ENCODE results near the gene MRC1. TPM values are rescaled to one million over a fixed set of nuclear protein-coding genes. Genes with fewer than 3 reads are reported as not detected.

Gene MRC1
- total and polyA plus RNA-seq, 2 of the 13 experiments (the other 11 are each of a cell fraction or from before 2014, with no cell fraction given) = not detected

DNA sequence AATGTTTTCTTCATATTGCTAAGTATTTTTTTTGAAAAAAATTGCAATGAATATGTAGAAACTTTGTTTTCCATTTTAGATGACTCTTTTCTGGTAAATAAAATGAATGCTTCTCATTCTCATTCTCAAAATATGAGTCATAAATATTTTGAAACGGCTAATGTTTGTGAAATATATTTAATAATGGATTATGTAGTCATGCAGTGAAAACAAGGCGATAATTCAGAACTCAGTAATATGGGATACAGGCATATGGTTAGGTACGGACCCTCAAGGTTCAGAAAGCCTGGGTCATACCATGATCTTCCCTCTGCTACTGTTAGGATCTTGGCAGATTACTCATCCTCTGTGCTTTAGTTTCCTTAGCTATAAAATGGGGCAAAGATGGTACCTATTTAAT is 96.3 kb downstream of the MRC1 start:
- Histone ChIP-seq H3K4me2 (ENCODE audit: low read depth, low read length) (no peak overlapping the region), H3K9ac (ENCODE audit: insufficient read depth, low read depth, low read length) (no peak overlapping the region), H3K36me3 (replicated peaks in 1 of 2; ENCODE audit: control insufficient read depth in 1 of 2, insufficient read depth in 2 of 2, low read length in 2 of 2) (no peaks in the 10 kb centered on the region), H3K27me3 (ENCODE audit: control insufficient read depth in 1 of 2, insufficient read depth in 2 of 2, low read length in 2 of 2) (peaks cover 0 to 7% of the 10 kb centered on the region in 2 experiments; a peak in 1 of 5 replicates), H2AFZ (ENCODE audit: low read length) (no peak overlapping the region), H3K9me3 (ENCODE audit: low read length) (no peaks in the 10 kb centered on the region), H3K4me3 (replicated peaks in 1 of 3; ENCODE audit: insufficient read depth in 1 of 3, low read depth in 2 of 3, low read length in 3 of 3) (no peak overlapping the region), H4K20me1 (ENCODE audit: insufficient read depth, low read length) (0 out of 2 replicates have a peak, but pooled peaks cover 2% of the 10 kb centered on the region), H3K79me2 (ENCODE audit: insufficient read depth, low read length) (no peaks in the 10 kb centered on the region), H3K27ac (ENCODE audit: extremely low read length, insufficient read depth, low read length) (no peak overlapping the region), H3K4me1 (ENCODE audit: insufficient read depth, low read length) (no peaks in the 10 kb centered on the region)
- WGBS (ENCODE audit: low lambda C conversion rate) = 18% methylated on average over 3 of the region's 3 CpGs
- intact Hi-C loops (cut with micrococcal nuclease; ENCODE audit: unreplicated experiment) = no loop called here
- BruUV-seq (replicated peaks) = no TSS peak
- TF ChIP-seq KMT2B (CRISPR knock-in tag; IDR thresholded peaks at IDR 0.05) (no peak), ZSCAN21 (CRISPR knock-in tag; IDR thresholded peaks at IDR 0.05; ENCODE audit: borderline replicate concordance) (no peak), NCOA2 (CRISPR knock-in tag; IDR thresholded peaks at IDR 0.05) (no peak), HES4 (CRISPR knock-in tag; IDR thresholded peaks at IDR 0.05; ENCODE audit: borderline replicate concordance) (no peak)
- TF ChIP-seq, protein P1, sequence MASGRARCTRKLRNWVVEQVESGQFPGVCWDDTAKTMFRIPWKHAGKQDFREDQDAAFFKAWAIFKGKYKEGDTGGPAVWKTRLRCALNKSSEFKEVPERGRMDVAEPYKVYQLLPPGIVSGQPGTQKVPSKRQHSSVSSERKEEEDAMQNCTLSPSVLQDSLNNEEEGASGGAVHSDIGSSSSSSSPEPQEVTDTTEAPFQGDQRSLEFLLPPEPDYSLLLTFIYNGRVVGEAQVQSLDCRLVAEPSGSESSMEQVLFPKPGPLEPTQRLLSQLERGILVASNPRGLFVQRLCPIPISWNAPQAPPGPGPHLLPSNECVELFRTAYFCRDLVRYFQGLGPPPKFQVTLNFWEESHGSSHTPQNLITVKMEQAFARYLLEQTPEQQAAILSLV (CRISPR knock-in tag; IDR thresholded peaks at IDR 0.05; ENCODE audit: borderline replicate concordance) = no peak
- FAIRE-seq (no peak), ATAC-seq (no peak), DNase-seq (ENCODE audit: low spot score) (no peak)
- in situ Hi-C loops (cut with HindIII; ENCODE audit: extremely low pct_ligation_motif_present, low pct_unique_long_range_greater_than_20kb) = no loop called here
- ChIA-PET CTCF (ENCODE audit: low intra/inter-chr PET ratio, low total read pairs) (no interaction called here), POLR2A (no interaction called here)

GRCh38 chr10:17906002-17906401 is 96.9 kb downstream of the MRC1 start:
- FAIRE-seq (no peak), ATAC-seq (no peak), DNase-seq (ENCODE audit: low spot score) (no peak)
- H3K9me3 ChIP-seq (ENCODE audit: low read length) = no peaks in the 10 kb centered on the region
- in situ Hi-C loops (cut with HindIII; ENCODE audit: extremely low pct_ligation_motif_present, low pct_unique_long_range_greater_than_20kb) (no loop called here), intact Hi-C loops (cut with micrococcal nuclease; ENCODE audit: unreplicated experiment) (no loop called here)
- no peak overlapping the region for H3K4me2 ChIP-seq (ENCODE audit: low read depth, low read length)
- no peak overlapping the region for H3K4me3 ChIP-seq (replicated peaks in 1 of 3; ENCODE audit: insufficient read depth in 1 of 3, low read depth in 2 of 3, low read length in 3 of 3)
- no peaks in the 10 kb centered on the region for H3K79me2 ChIP-seq (ENCODE audit: insufficient read depth, low read length)
- H3K27me3 ChIP-seq (ENCODE audit: control insufficient read depth in 1 of 2, insufficient read depth in 2 of 2, low read length in 2 of 2) = peaks cover 0 to 7% of the 10 kb centered on the region in 2 experiments; a peak in 1 of 5 replicates
- TF ChIP-seq CEBPB (IDR thresholded peaks at IDR 0.05; ENCODE audit: borderline replicate concordance, low read depth, low read length) = 0 out of 2 replicates have a peak, but pooled peaks have one; percentile 15
- no peak for TF ChIP-seq NFE2 (CRISPR knock-in tag; IDR thresholded peaks at IDR 0.05)
- TF ChIP-seq, protein P2, sequence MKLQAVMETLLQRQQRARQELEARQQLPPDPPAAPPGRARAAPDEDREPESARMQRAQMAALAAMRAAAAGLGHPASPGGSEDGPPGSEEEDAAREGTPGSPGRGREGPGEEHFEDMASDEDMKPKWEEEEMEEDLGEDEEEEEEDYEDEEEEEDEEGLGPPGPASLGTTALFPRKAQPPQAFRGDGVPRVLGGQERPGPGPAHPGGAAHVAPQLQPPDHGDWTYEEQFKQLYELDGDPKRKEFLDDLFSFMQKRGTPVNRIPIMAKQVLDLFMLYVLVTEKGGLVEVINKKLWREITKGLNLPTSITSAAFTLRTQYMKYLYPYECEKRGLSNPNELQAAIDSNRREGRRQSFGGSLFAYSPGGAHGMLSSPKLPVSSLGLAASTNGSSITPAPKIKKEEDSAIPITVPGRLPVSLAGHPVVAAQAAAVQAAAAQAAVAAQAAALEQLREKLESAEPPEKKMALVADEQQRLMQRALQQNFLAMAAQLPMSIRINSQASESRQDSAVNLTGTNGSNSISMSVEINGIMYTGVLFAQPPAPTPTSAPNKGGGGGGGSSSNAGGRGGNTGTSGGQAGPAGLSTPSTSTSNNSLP (IDR thresholded peaks at IDR 0.05; ENCODE audit: low read depth, low read length) = no peak
- TF ChIP-seq ATF7 (IDR thresholded peaks at IDR 0.05) = 0 out of 2 replicates have a peak, but pooled peaks have one; percentile 11
- no peak for TF ChIP-seq ATF7 (CRISPR knock-in tag; IDR thresholded peaks at IDR 0.05)
- TF ChIP-seq ZKSCAN1 (IDR thresholded peaks at IDR 0.05; ENCODE audit: low read length) = no peak
- no peak for TF ChIP-seq ZNF317 (CRISPR knock-in tag; IDR thresholded peaks at IDR 0.05)
- TF ChIP-seq NR2F1 (CRISPR knock-in tag; IDR thresholded peaks at IDR 0.05) = no peak
- no peak for TF ChIP-seq ZNF20 (CRISPR knock-in tag; IDR thresholded peaks at IDR 0.05)
- no TSS peak for BruUV-seq (replicated peaks)
- no peak overlapping the region for H3K9ac ChIP-seq (ENCODE audit: insufficient read depth, low read depth, low read length)
- no peaks in the 10 kb centered on the region for H3K4me1 ChIP-seq (ENCODE audit: insufficient read depth, low read length)
- H2AFZ ChIP-seq (ENCODE audit: low read length) = no peak overlapping the region
- ChIA-PET POLR2A (no interaction called here), CTCF (ENCODE audit: low intra/inter-chr PET ratio, low total read pairs) (no interaction called here)
- no peaks in the 10 kb centered on the region for H3K36me3 ChIP-seq (replicated peaks in 1 of 2; ENCODE audit: control insufficient read depth in 1 of 2, insufficient read depth in 2 of 2, low read length in 2 of 2)
- H4K20me1 ChIP-seq (ENCODE audit: insufficient read depth, low read length) = 0 out of 2 replicates have a peak, but pooled peaks cover 2% of the 10 kb centered on the region
- WGBS (ENCODE audit: low lambda C conversion rate) = 0% methylated on average over 1 of the region's 1 CpG
- no peak overlapping the region for H3K27ac ChIP-seq (ENCODE audit: extremely low read length, insufficient read depth, low read length)

All from HepG2 (cell line).